Heart left ventricle (tissue), 16 donors: ENCODE measurements around the gene UST. TPM values are rescaled to one million over a fixed set of nuclear protein-coding genes. Genes with fewer than 3 reads are reported as not detected.
A peak's percentile ranks its signal among the peaks of the same experiment; 100 is the strongest.

ENCODE experiments used
- ATAC-seq, 4 donors: fragments of 200-7000 bp; cut with Tn5 transposase; one replicate each; pipeline ENCODE4 v1.9.1; 2020 to 2022; ENCODE audit warnings: moderate library complexity in 4 of 4, mild to moderate bottlenecking in 3 of 4, moderate number of reproducible peaks in 1 of 4
- DNase-seq, 5 donors: peaks; one replicate each; pipeline ENCODE4 v3.0.0-alpha.2; 2020
- H3K27ac ChIP-seq, 12 donors: fragments of 200-600 bp; sonication (generic) in 4 of 12; one replicate each; pipeline versions ENCODE4 v1.5.0 to v1.8.0; 2016 to 2022; ENCODE audit warnings: mild to moderate bottlenecking in 2 of 12
- H3K27me3 ChIP-seq, 9 donors: fragments of 200-600 bp; sonication (generic) in 2 of 9; one replicate each; pipeline versions ENCODE4 v1.5.1 to v1.8.0; 2016 to 2022; ENCODE audit warnings: mild to moderate bottlenecking in 3 of 9
- H3K36me3 ChIP-seq, 9 donors: fragments of 200-600 bp; sonication (generic) in 2 of 9; one replicate each; pipeline versions ENCODE4 v1.5.0 to v1.8.0; 2018 to 2022; ENCODE audit warnings: mild to moderate bottlenecking in 2 of 9
- H3K4me1 ChIP-seq, 12 donors: fragments of 200-600 bp; sonication (generic) in 4 of 12; one replicate each; pipeline versions ENCODE4 v1.5.0 to v1.8.0; 2016 to 2022; ENCODE audit warnings: mild to moderate bottlenecking in 3 of 12
- H3K4me3 ChIP-seq, 12 donors: fragments of 200-600 bp; sonication (generic) in 4 of 12; one replicate each; pipeline versions ENCODE4 v1.5.0 to v1.8.0; 2017 to 2022; ENCODE audit warnings: mild to moderate bottlenecking in 9 of 12, moderate library complexity in 4 of 12
- H3K9me3 ChIP-seq, 12 donors: fragments of 200-600 bp; sonication (generic) in 4 of 12; one replicate each; pipeline versions ENCODE4 v1.5.0 to v1.8.0; 2016 to 2022; ENCODE audit warnings: mild to moderate bottlenecking in 1 of 12
- POLR2A ChIP-seq, 2 donors: fragments of 450-650 bp; IDR thresholded peaks; one replicate each; pipeline ENCODE4 v1.6.1; 2017; ENCODE audit warnings: antibody characterized with exemption in 2 of 2, mild to moderate bottlenecking in 2 of 2, moderate library complexity in 2 of 2
- WGBS, 4 donors: extraction: QIAGEN DNeasy Blood & Tissue Kit in 2 of 4; methylation state at CpG; one replicate each; pipeline versions ENCODE4 v1.1.5 to v1.1.7; 2013 to 2018; 5-methylcytosine and 5-hydroxymethylcytosine counted together
- intact Hi-C, 10 donors: fragments of 100-400 bp; cut with DNase I; formaldehyde crosslinking; loops; one replicate each; pipeline versions ENCODE4 v1.11.1 to v1.14.2; 2022
- polyA plus RNA-seq, 2 donors: library from polyadenylated mRNA; stranded (reverse); fragments of 200-250 nt; gene quantifications; one replicate each; pipeline ENCODE4 v1.2.3, GENCODE V29; 2013
- total RNA-seq, 9 donors: library from RNA; depleted of rRNA in 2 of 9; stranded (reverse); fragments of >200 nt in 2 of 9; fragmentation: NEBNext Ultra II Directional in 3 of 9; extraction: Animal tissue kit (Norgen Biotek cat#: 25700) in 3 of 9; gene quantifications; one replicate each; pipeline versions ENCODE4 v1.1.0 to v1.2.4, GENCODE V29; 2016 to 2023
- TF ChIP-seq, protein P1 (sequence below), 12 donors: fragments of 200-600 bp; sonication (generic) in 4 of 12; IDR thresholded peaks; one replicate each; pipeline versions ENCODE4 v1.5.0 to v1.8.0; 2018 to 2022; ENCODE audit warnings: antibody characterized with exemption in 12 of 12, mild to moderate bottlenecking in 5 of 12
- donor health status: ischemic (EF 13 %, LVEDD 7.1; RV severe dilation, severe dysfunction).
- donor health status: healthy with polysubstance abuse.
- donor health status: DM: no; HTN: yes; CAD: no.
- donor health status: DM: no; HTN: no; CAD: no.
- donor health status: ischemic (EF 25% LVEDD 6.9; RV normal size, moderate dysfunction).
- donor health status: ischemic (EF 25% LVEDD 5.7; RV mildly dilated, moderate dysfunction).
- donor health status: healthy.
- donor health status: DM: yes; HTN: yes; CAD: no.
- donor health status: ischemic (EF 35%, LVEDD 5.7; RV mildly dilated, moderate dysfunction).
- donor health status: nonischemic (EF 11% LVEDD 7.7; RV severe dilation, severe dysfunction).
- donor health status: DM: yes; HTN: yes; CAD: no.
- donor health status: PGD.
- donor health status: ischemic (EF 29% LVEDD 5.4; RV normal size, mild dysfunction).
- donor health status: nonischemic (EF 23%, LVEDD 6.1; RV moderate dilation, normal function).

Gene UST
- total and polyA plus RNA-seq, 11 donors, result 1.1 to 5.8 (median 2.7) TPM

DNA sequence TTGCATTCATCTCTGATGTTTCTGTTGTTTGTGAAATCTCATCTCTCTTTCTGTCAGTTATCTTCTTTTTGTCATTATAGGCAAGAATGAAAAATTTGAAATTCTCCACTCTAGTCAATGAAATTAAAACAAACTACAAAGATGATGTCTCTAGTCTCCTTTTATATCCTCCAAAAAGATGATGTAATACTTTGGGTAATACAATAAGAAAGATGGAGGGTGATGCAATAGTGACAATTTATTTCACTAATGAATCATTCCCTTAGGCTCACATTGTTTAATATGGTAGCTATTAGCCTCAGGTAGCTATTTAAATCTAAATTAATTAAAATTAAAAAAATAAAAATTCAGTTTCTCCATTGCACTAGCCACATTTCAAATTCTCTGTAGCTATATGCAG, 145.4 kb downstream of the UST start:
- no peaks in the 10 kb centered on the region for H3K36me3 ChIP-seq
- no peak overlapping the region for H3K4me3 ChIP-seq
- H3K9me3 ChIP-seq, result no peaks in the 10 kb centered on the region
- H3K27me3 ChIP-seq, result no peaks in the 10 kb centered on the region
- TF ChIP-seq, protein P1, sequence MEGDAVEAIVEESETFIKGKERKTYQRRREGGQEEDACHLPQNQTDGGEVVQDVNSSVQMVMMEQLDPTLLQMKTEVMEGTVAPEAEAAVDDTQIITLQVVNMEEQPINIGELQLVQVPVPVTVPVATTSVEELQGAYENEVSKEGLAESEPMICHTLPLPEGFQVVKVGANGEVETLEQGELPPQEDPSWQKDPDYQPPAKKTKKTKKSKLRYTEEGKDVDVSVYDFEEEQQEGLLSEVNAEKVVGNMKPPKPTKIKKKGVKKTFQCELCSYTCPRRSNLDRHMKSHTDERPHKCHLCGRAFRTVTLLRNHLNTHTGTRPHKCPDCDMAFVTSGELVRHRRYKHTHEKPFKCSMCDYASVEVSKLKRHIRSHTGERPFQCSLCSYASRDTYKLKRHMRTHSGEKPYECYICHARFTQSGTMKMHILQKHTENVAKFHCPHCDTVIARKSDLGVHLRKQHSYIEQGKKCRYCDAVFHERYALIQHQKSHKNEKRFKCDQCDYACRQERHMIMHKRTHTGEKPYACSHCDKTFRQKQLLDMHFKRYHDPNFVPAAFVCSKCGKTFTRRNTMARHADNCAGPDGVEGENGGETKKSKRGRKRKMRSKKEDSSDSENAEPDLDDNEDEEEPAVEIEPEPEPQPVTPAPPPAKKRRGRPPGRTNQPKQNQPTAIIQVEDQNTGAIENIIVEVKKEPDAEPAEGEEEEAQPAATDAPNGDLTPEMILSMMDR (IDR thresholded peaks at IDR 0.05), result no peak
- no peak for TF ChIP-seq POLR2A (IDR thresholded peaks at IDR 0.05)
- H3K4me1 ChIP-seq, result peaks cover 0 to 26% (median 4%) of the 10 kb centered on the region in 12 donors
- no peak for ATAC-seq
- DNase-seq, result no peak
- no peak overlapping the region for H3K27ac ChIP-seq
- intact Hi-C loops, result no loop called here

DNA sequence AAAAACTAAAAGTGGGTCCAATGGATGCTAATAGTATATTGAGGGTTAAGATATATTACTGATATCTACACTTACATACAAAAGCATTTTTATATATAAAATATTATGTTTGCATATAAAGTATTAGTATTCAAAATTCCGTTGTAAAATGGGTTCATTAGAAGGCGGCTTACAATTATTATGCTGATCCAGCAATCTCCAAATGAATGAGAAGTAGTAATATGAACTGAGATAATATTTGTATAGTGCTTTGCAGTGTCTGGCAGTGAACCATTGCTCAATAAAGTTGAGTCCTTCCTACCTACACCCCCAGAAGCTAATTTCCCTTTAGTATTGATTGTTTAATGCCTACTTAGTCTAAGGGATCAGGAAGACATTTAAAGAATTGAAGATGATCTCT, 146.2 kb downstream of the UST start:
- intact Hi-C loops, result no loop called here
- DNase-seq (no peak), ATAC-seq (no peak)
- H3K27ac ChIP-seq, result no peak overlapping the region
- H3K27me3 ChIP-seq, result no peaks in the 10 kb centered on the region
- H3K4me1 ChIP-seq, result peaks cover 0 to 28% (median 4%) of the 10 kb centered on the region in 12 donors
- 37 to 92% (median 80%) methylated on average over 2 of the region's 2 CpGs for WGBS, 4 donors
- no peaks in the 10 kb centered on the region for H3K36me3 ChIP-seq
- TF ChIP-seq POLR2A (IDR thresholded peaks at IDR 0.05), result no peak
- TF ChIP-seq, protein P1 (IDR thresholded peaks at IDR 0.05), result no peak
- H3K9me3 ChIP-seq, result no peaks in the 10 kb centered on the region
- H3K4me3 ChIP-seq, result no peak overlapping the region

DNA sequence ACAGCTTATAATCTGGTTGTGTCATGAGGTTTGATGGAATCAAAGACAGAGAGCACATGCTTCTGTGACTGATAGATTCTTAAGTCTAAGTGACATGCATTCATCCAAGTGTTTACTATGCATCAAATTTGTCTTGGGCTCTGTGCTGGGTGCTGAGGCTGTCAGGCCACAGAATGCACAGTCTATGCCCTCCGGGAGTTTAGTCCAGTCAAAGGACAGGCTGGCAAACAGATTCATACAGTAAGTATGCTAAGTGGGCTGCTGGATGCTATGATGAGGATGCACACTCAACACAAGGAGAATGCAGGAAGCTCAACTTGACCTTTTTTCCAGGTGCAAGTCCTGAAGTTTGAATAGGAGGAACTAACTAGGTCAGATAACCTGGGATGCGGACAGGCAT, 146.7 kb downstream of the UST start:
- no peak for TF ChIP-seq POLR2A (IDR thresholded peaks at IDR 0.05)
- TF ChIP-seq, protein P1 (IDR thresholded peaks at IDR 0.05), result no peak
- Histone ChIP-seq H3K27me3 (no peaks in the 10 kb centered on the region), H3K4me1 (peaks cover 0 to 30% (median 4%) of the 10 kb centered on the region in 12 donors), H3K4me3 (no peak overlapping the region), H3K36me3 (no peaks in the 10 kb centered on the region), H3K9me3 (no peaks in the 10 kb centered on the region), H3K27ac (no peak overlapping the region)
- DNase-seq, result no peak
- WGBS, 4 donors, result 46 to 97% (median 82%) methylated on average over 2 of the region's 2 CpGs
- ATAC-seq, result no peak
- intact Hi-C loops, result no loop called here

DNA sequence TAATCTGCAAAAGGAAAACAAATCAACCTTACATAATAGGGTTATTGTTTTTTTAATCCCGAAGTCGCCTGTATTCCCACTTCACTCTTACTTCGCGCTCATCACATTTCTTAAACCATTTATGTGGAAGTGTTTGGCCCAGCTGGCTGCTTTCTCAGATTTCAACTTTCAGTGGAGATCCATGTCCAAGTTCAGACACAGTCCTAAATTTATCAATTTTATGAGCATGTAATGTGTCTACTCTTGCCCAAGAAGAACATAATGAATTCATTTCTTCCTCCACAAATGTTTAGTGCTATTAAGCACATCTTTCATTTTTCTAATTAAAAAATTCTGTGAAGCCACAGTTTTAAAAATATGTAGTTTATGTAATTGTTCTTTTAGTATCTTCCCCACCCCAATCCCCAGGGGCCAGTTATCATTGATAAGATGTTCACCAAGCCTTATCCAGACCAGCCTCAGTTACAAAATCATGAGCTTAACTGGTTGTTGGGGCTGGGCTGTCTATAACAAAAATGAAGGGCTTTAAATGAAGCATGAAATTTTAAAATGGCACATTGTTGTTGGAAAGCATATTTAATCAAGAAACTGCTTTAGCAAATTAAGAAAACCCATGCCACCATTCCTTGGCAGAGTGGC, 151.7 kb downstream of the UST start:
- H3K27ac ChIP-seq, result peak overlapping the region in 3 of 12 donors; percentile 28 to 42 (median 28)
- no peaks in the 10 kb centered on the region for H3K9me3 ChIP-seq
- H3K36me3 ChIP-seq, result no peaks in the 10 kb centered on the region
- peaks cover 0 to 5% (median 0%) of the 10 kb centered on the region in 12 donors for H3K4me1 ChIP-seq
- TF ChIP-seq, protein P1 (IDR thresholded peaks at IDR 0.05), result no peak
- no peak for TF ChIP-seq POLR2A (IDR thresholded peaks at IDR 0.05)
- intact Hi-C loops, result no loop called here
- DNase-seq (no peak), ATAC-seq (no peak)
- 82 to 85% (median 84%) methylated on average over 4 of the region's 4 CpGs for WGBS, 4 donors
- no peak overlapping the region for H3K4me3 ChIP-seq
- no peaks in the 10 kb centered on the region for H3K27me3 ChIP-seq
